Sigmoid colon (tissue), 7 donors: ENCODE data around the gene ITM2B. TPM values are rescaled to one million over a fixed set of nuclear protein-coding genes. Genes with fewer than 3 reads are reported as not detected.

Experiments used
- DNase-seq: peaks from one replicate; pipeline ENCODE4 v3.0.0-alpha.2; 2019
- H3K27ac ChIP-seq, 4 donors: fragments of 200-600 bp; sonication (generic); one replicate each; pipeline ENCODE4 v1.5.1; 2016 to 2019; ENCODE audit warnings: mild to moderate bottlenecking in 1 of 4
- H3K27me3 ChIP-seq, 3 donors: fragments of 200-600 bp; sonication (generic); one replicate each; pipeline ENCODE4 v1.5.1; 2019; ENCODE audit warnings: mild to moderate bottlenecking in 1 of 3
- H3K36me3 ChIP-seq, 4 donors: fragments of 200-600 bp; sonication (generic); one replicate each; pipeline ENCODE4 v1.5.1; 2016 to 2019
- H3K4me1 ChIP-seq, 4 donors: fragments of 200-600 bp; sonication (generic); one replicate each; pipeline ENCODE4 v1.5.1; 2017 to 2019
- H3K4me3 ChIP-seq, 4 donors: fragments of 200-600 bp; sonication (generic); one replicate each; pipeline ENCODE4 v1.5.1; 2017 to 2019; ENCODE audit warnings: mild to moderate bottlenecking in 2 of 4, moderate library complexity in 1 of 4
- H3K9me3 ChIP-seq, 4 donors: fragments of 200-600 bp in 3 of 4; sonication (generic) in 3 of 4; one replicate each; pipeline versions ENCODE4 v1.5.1 to v1.6.1; 2013 to 2019
- CTCF ChIP-seq, 4 experiments: fragments of 450-650 bp in 3 of 4; fragments of 200-600 bp in 1 of 4; IDR thresholded peaks; one replicate each; pipeline ENCODE4 v1.5.1; 2016 to 2019; ENCODE audit warnings: antibody characterized with exemption in 4 of 4, mild to moderate bottlenecking in 3 of 4, moderate library complexity in 2 of 4
- EP300 ChIP-seq, 4 donors: sonication (generic); formaldehyde crosslinking; IDR thresholded peaks; one replicate each; pipeline ENCODE4 v1.6.1; 2017; ENCODE audit warnings: antibody characterized with exemption in 4 of 4
- POLR2A ChIP-seq, 2 donors: fragments of 450-650 bp; IDR thresholded peaks; one replicate each; pipeline ENCODE4 v1.6.1; 2016; ENCODE audit warnings: antibody characterized with exemption in 2 of 2, mild to moderate bottlenecking in 2 of 2, moderate library complexity in 2 of 2
- POLR2AphosphoS5 ChIP-seq, 4 donors: sonication (generic); formaldehyde crosslinking; IDR thresholded peaks; one replicate each; pipeline ENCODE4 v1.6.1; 2017; ENCODE audit warnings: antibody characterized with exemption in 4 of 4
- WGBS, 2 donors: extraction: QIAGEN DNeasy Blood & Tissue Kit; methylation state at CpG; one replicate each; pipeline ENCODE4 v1.1.7; 2013; 5-methylcytosine and 5-hydroxymethylcytosine counted together
- intact Hi-C: fragments of 100-400 bp; cut with DNase I; formaldehyde crosslinking; loops from one replicate; pipeline ENCODE4 v1.15.1; 2023
- polyA plus RNA-seq, 3 donors: library from polyadenylated mRNA; stranded (reverse); fragments of 200-250 nt; gene quantifications; one replicate each; pipeline ENCODE4 v1.2.3, GENCODE V29; 2013
- total RNA-seq, 4 donors: library from RNA; depleted of rRNA; stranded (reverse); fragments of >200 nt; gene quantifications; one replicate each; pipeline ENCODE4 v1.1.0, GENCODE V29; 2016
- donor health status: healthy with polysubstance abuse.
- donor health status: Bipolar disorder and iron deficiency.
- donor health status: healthy.

The ITM2B gene
- total RNA-seq (100 to 1,000 TPM; 266 to 478 (median 371) TPM), polyA plus RNA-seq (100 to 1,000 TPM; 147 to 285 (median 154) TPM)

- intact Hi-C loops: loop anchor here (1.0 to 5.0 kb wide), 6 partner anchors 106 to 744 kb away; partner anchors contain the start of genes FNDC3A, MED4, NUDT15 and RCBTB2
- Histone ChIP-seq H3K4me3 (peak within 1 kb of the TSS; percentile 86 to 98 (median 94)), H3K9me3 (no peaks in the 10 kb centered on the region), H3K27me3 (no peaks in the 10 kb centered on the region), H3K27ac (peak within 1 kb of the TSS; percentile 96 to 100 (median 99)), H3K4me1 (peaks cover 0 to 45% (median 37%) of the 10 kb centered on the region in 4 donors), H3K36me3 (no peaks in the 10 kb centered on the region)
- TF ChIP-seq POLR2AphosphoS5 (IDR thresholded peaks at IDR 0.05): peak; percentile 92 to 97 (median 96)
- peak in 1 of 2 donors; percentile 66 for TF ChIP-seq POLR2A (IDR thresholded peaks at IDR 0.05)
- TF ChIP-seq EP300 (IDR thresholded peaks at IDR 0.05): no peak
- peak in 2 of 4 experiments; percentile 28 to 49 for TF ChIP-seq CTCF (IDR thresholded peaks at IDR 0.05)
- DNase-seq: peak; percentile 91
- WGBS, 2 donors: 0 to 1% methylated on average over 94 of the region's 94 CpGs
These were observed at the start of gene ITM2B for GRCh38 chr13:48233046-48233888. Gene ITM2B, plus strand, starts transcription at chr13:48233206. Its CDS starts 155 bp downstream, at chr13:48233361.

- no peak for DNase-seq
- Histone ChIP-seq H3K4me1 (no peaks in the 10 kb centered on the region), H3K4me3 (no peak overlapping the region), H3K36me3 (no peaks in the 10 kb centered on the region), H3K27me3 (no peaks in the 10 kb centered on the region), H3K27ac (no peak overlapping the region), H3K9me3 (no peaks in the 10 kb centered on the region)
- WGBS, 2 donors: 59 to 91% methylated on average over 4 of the region's 4 CpGs
- TF ChIP-seq POLR2A (IDR thresholded peaks at IDR 0.05) (no peak), POLR2AphosphoS5 (IDR thresholded peaks at IDR 0.05) (no peak), CTCF (IDR thresholded peaks at IDR 0.05) (no peak), EP300 (IDR thresholded peaks at IDR 0.05) (no peak)
- intact Hi-C loops: no loop called here
These were observed 48.7 kb upstream of the ITM2B start for GRCh38 chr13:48184260-48184659.

GRCh38 chr13:48185018-48185417 lies 48.0 kb upstream of the ITM2B start:
- Histone ChIP-seq H3K9me3 (no peaks in the 10 kb centered on the region), H3K4me3 (no peak overlapping the region), H3K27me3 (no peaks in the 10 kb centered on the region), H3K27ac (no peak overlapping the region), H3K4me1 (no peaks in the 10 kb centered on the region), H3K36me3 (no peaks in the 10 kb centered on the region)
- TF ChIP-seq POLR2AphosphoS5 (IDR thresholded peaks at IDR 0.05): no peak
- TF ChIP-seq EP300 (IDR thresholded peaks at IDR 0.05): no peak
- TF ChIP-seq CTCF (IDR thresholded peaks at IDR 0.05): no peak
- TF ChIP-seq POLR2A (IDR thresholded peaks at IDR 0.05): no peak
- intact Hi-C loops: no loop called here
- no peak for DNase-seq

GRCh38 chr13:48186722-48187121 lies 46.3 kb upstream of the ITM2B start:
- Histone ChIP-seq H3K4me3 (no peak overlapping the region), H3K9me3 (no peaks in the 10 kb centered on the region), H3K27me3 (no peaks in the 10 kb centered on the region), H3K36me3 (no peaks in the 10 kb centered on the region), H3K4me1 (no peaks in the 10 kb centered on the region), H3K27ac (no peak overlapping the region)
- intact Hi-C loops: no loop called here
- 89 to 100% methylated on average over 1 of the region's 1 CpG for WGBS, 2 donors
- DNase-seq: no peak
- TF ChIP-seq POLR2AphosphoS5 (IDR thresholded peaks at IDR 0.05) (no peak), CTCF (IDR thresholded peaks at IDR 0.05) (no peak), POLR2A (IDR thresholded peaks at IDR 0.05) (no peak), EP300 (IDR thresholded peaks at IDR 0.05) (no peak)
